ENCODE measurements around the gene CCNT1.
"Not testable (repeated sequence)": the region's sequence is repeated elsewhere in the genome, so short reads cannot be mapped to it uniquely, and the experiment has no call there.

- TF ChIP-seq CTCF, POLR2AphosphoS5 (IDR thresholded peaks at IDR 0.05): not testable (repeated sequence)
Observed at GRCh38 chr12:48720171-48720570, 3.7 kb upstream of the CCNT1 start.
